HEK293 (cell line): ENCODE measurements around the gene RBM18.

Source experiments
- CTCF ChIA-PET: fragments of 350-600 bp; formaldehyde crosslinking; extraction: SDS; loops from one replicate; lab custom pipeline; 2021; ENCODE audit warnings: antibody characterized with exemption; lab: Yijun Ruan, JAX
- POLR2A ChIA-PET: fragments of 300-600 bp; formaldehyde crosslinking; extraction: SDS; loops from one replicate; lab custom pipeline; 2020; ENCODE audit warnings: antibody characterized with exemption, inconsistent platforms; lab: Yijun Ruan, JAX
- H3K27ac ChIP-seq: fragments of 200-500 bp; sonication (Bioruptor generic); 2 replicates; pipeline ENCODE4 v1.5.1; 2014; ENCODE audit warnings: low read depth, low read length, control low read depth, inconsistent platforms; ENCODE audit errors: extremely low read depth
- H3K36me3 ChIP-seq, 2 experiments: fragments of 200-500 bp in 1 of 2; sonication (Bioruptor generic) in 1 of 2; 1 replicate in 1 of 2; 2 replicates in 1 of 2; pipeline ENCODE4 v1.5.1; 2014 to 2017; ENCODE audit warnings: inconsistent platforms in 2 of 2, low read length in 2 of 2; ENCODE audit not compliant: control insufficient read depth in 2 of 2, insufficient read depth in 1 of 2
- H3K4me1 ChIP-seq: fragments of 200-500 bp; sonication (Bioruptor generic); 2 replicates; pipeline ENCODE4 v1.5.1; 2014; ENCODE audit warnings: mild to moderate bottlenecking, low read length, inconsistent platforms; ENCODE audit not compliant: control insufficient read depth, insufficient read depth
- H3K4me3 ChIP-seq: 2 replicates; pipeline ENCODE4 v1.5.1; 2011; ENCODE audit warnings: low read depth, mild to moderate bottlenecking, control low read depth, low read length, moderate library complexity
- H3K9me3 ChIP-seq: fragments of 200-500 bp; sonication (Bioruptor generic); 2 replicates; pipeline ENCODE4 v1.5.1; 2014; ENCODE audit warnings: low read depth, low read length, inconsistent platforms; ENCODE audit not compliant: control insufficient read depth, insufficient read depth
- GLIS1 ChIP-seq: fragments of 450-650 bp; formaldehyde crosslinking; IDR thresholded peaks from 2 replicates; pipeline ENCODE4 v1.5.1; 2016; ENCODE audit warnings: missing biosample characterization, missing genetic modification characterization
- SP2 ChIP-seq: fragments of 450-650 bp; formaldehyde crosslinking; IDR thresholded peaks from 2 replicates; pipeline ENCODE4 v1.5.1; 2016; ENCODE audit warnings: missing biosample characterization, missing genetic modification characterization
- ZFP3 ChIP-seq: fragments of 450-650 bp; formaldehyde crosslinking; IDR thresholded peaks from 2 replicates; pipeline ENCODE4 v1.5.1; 2016; ENCODE audit warnings: low read depth, missing biosample characterization, missing genetic modification characterization
- ZNF184 ChIP-seq: fragments of 450-650 bp; IDR thresholded peaks from 2 replicates; pipeline ENCODE4 v1.5.1; 2018; ENCODE audit warnings: missing biosample characterization, mild to moderate bottlenecking, missing genetic modification characterization
- ZNF311 ChIP-seq: fragments of 450-650 bp; formaldehyde crosslinking; IDR thresholded peaks from 2 replicates; pipeline ENCODE4 v1.5.1; 2017; ENCODE audit warnings: missing biosample characterization, missing genetic modification characterization, borderline replicate concordance
- ZNF600 ChIP-seq: fragments of 450-650 bp; formaldehyde crosslinking; IDR thresholded peaks from 2 replicates; pipeline ENCODE4 v1.5.1; 2016; ENCODE audit warnings: missing biosample characterization, missing genetic modification characterization
- ZXDB ChIP-seq: fragments of 450-650 bp; formaldehyde crosslinking; IDR thresholded peaks from 2 replicates; pipeline ENCODE4 v1.5.1; 2016; ENCODE audit warnings: missing biosample characterization, missing genetic modification characterization
- TF ChIP-seq, protein P1 (sequence below): fragments of 450-650 bp; formaldehyde crosslinking; IDR thresholded peaks from 2 replicates; pipeline ENCODE4 v1.5.1; 2016; ENCODE audit warnings: missing biosample characterization, missing genetic modification characterization
- TF ChIP-seq, protein P2 (sequence below): fragments of 450-650 bp; formaldehyde crosslinking; IDR thresholded peaks from 2 replicates; pipeline ENCODE4 v1.5.1; 2017; ENCODE audit warnings: missing biosample characterization, missing genetic modification characterization
- TF ChIP-seq, protein P3 (sequence below): fragments of 450-650 bp; formaldehyde crosslinking; conservative IDR thresholded peaks from 2 replicates; pipeline ENCODE4 v1.5.1; 2016; ENCODE audit warnings: low read depth, missing biosample characterization, missing genetic modification characterization
- TF ChIP-seq, protein P4 (sequence below): fragments of 450-650 bp; formaldehyde crosslinking; IDR thresholded peaks from 2 replicates; pipeline ENCODE4 v1.5.1; 2016; ENCODE audit warnings: missing biosample characterization, missing genetic modification characterization
- TF ChIP-seq, protein P5 (sequence below): fragments of 450-650 bp; formaldehyde crosslinking; IDR thresholded peaks from 2 replicates; pipeline ENCODE4 v1.5.1; 2017; ENCODE audit warnings: missing biosample characterization, missing genetic modification characterization
- TF ChIP-seq, protein P6 (sequence below): fragments of 450-650 bp; formaldehyde crosslinking; IDR thresholded peaks from 2 replicates; pipeline ENCODE4 v1.5.1; 2017; ENCODE audit warnings: missing biosample characterization, missing genetic modification characterization

The RBM18 gene

DNA sequence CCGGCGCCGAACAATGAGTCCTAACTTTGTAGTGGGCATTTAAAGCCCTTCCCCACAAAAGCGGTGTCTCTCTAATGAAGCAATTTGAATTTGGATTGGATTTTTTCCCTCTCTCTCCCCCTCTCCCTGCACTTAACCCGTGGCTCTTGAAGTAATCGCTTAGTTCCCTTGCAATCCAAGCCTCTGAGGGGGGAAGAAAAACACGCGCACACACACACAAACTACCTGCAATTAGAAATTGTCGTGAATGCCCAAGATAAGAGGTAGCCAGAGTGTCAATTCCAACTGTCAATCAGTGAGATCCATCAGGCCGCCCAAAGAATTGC, 37.1 kb downstream of the RBM18 start:
- CTCF ChIA-PET: no interaction called here
- H3K4me3 ChIP-seq: no peak overlapping the region
- no peaks in the 10 kb centered on the region for H3K4me1 ChIP-seq
- no peaks in the 10 kb centered on the region for H3K36me3 ChIP-seq
- no peak overlapping the region for H3K27ac ChIP-seq
- POLR2A ChIA-PET: interaction anchor here (1.9 kb wide), 1 partner anchor 13 kb away, joined by 8 read pairs; no protein-coding TSS in a partner anchor
- TF ChIP-seq SP2 (tag by site-specific recombination): no peak
- TF ChIP-seq, protein P1, sequence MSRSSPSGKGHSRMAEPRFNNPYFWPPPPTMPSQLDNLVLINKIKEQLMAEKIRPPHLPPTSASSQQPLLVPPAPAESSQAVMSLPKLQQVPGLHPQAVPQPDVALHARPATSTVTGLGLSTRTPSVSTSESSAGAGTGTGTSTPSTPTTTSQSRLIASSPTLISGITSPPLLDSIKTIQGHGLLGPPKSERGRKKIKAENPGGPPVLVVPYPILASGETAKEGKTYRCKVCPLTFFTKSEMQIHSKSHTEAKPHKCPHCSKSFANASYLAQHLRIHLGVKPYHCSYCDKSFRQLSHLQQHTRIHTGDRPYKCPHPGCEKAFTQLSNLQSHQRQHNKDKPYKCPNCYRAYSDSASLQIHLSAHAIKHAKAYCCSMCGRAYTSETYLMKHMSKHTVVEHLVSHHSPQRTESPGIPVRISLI (tag by site-specific recombination): no peak
- TF ChIP-seq ZFP3: no peak
- TF ChIP-seq, protein P2, sequence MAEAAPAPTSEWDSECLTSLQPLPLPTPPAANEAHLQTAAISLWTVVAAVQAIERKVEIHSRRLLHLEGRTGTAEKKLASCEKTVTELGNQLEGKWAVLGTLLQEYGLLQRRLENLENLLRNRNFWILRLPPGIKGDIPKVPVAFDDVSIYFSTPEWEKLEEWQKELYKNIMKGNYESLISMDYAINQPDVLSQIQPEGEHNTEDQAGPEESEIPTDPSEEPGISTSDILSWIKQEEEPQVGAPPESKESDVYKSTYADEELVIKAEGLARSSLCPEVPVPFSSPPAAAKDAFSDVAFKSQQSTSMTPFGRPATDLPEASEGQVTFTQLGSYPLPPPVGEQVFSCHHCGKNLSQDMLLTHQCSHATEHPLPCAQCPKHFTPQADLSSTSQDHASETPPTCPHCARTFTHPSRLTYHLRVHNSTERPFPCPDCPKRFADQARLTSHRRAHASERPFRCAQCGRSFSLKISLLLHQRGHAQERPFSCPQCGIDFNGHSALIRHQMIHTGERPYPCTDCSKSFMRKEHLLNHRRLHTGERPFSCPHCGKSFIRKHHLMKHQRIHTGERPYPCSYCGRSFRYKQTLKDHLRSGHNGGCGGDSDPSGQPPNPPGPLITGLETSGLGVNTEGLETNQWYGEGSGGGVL: peak; percentile 20; the same call in 1 of the 2 replicates
- TF ChIP-seq ZNF600 (tag by site-specific recombination): no peak
- TF ChIP-seq ZNF184 (tag by site-specific recombination): no peak
- TF ChIP-seq, protein P3, sequence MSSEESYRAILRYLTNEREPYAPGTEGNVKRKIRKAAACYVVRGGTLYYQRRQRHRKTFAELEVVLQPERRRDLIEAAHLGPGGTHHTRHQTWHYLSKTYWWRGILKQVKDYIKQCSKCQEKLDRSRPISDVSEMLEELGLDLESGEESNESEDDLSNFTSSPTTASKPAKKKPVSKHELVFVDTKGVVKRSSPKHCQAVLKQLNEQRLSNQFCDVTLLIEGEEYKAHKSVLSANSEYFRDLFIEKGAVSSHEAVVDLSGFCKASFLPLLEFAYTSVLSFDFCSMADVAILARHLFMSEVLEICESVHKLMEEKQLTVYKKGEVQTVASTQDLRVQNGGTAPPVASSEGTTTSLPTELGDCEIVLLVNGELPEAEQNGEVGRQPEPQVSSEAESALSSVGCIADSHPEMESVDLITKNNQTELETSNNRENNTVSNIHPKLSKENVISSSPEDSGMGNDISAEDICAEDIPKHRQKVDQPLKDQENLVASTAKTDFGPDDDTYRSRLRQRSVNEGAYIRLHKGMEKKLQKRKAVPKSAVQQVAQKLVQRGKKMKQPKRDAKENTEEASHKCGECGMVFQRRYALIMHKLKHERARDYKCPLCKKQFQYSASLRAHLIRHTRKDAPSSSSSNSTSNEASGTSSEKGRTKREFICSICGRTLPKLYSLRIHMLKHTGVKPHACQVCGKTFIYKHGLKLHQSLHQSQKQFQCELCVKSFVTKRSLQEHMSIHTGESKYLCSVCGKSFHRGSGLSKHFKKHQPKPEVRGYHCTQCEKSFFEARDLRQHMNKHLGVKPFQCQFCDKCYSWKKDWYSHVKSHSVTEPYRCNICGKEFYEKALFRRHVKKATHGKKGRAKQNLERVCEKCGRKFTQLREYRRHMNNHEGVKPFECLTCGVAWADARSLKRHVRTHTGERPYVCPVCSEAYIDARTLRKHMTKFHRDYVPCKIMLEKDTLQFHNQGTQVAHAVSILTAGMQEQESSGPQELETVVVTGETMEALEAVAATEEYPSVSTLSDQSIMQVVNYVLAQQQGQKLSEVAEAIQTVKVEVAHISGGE (tag by site-specific recombination): peak; percentile 53
- TF ChIP-seq GLIS1 (tag by site-specific recombination): peak; percentile 82
- TF ChIP-seq, protein P4, sequence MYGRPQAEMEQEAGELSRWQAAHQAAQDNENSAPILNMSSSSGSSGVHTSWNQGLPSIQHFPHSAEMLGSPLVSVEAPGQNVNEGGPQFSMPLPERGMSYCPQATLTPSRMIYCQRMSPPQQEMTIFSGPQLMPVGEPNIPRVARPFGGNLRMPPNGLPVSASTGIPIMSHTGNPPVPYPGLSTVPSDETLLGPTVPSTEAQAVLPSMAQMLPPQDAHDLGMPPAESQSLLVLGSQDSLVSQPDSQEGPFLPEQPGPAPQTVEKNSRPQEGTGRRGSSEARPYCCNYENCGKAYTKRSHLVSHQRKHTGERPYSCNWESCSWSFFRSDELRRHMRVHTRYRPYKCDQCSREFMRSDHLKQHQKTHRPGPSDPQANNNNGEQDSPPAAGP: no peak
- TF ChIP-seq, protein P5, sequence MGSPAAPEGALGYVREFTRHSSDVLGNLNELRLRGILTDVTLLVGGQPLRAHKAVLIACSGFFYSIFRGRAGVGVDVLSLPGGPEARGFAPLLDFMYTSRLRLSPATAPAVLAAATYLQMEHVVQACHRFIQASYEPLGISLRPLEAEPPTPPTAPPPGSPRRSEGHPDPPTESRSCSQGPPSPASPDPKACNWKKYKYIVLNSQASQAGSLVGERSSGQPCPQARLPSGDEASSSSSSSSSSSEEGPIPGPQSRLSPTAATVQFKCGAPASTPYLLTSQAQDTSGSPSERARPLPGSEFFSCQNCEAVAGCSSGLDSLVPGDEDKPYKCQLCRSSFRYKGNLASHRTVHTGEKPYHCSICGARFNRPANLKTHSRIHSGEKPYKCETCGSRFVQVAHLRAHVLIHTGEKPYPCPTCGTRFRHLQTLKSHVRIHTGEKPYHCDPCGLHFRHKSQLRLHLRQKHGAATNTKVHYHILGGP: no peak
- TF ChIP-seq ZXDB (tag by site-specific recombination): no peak
- TF ChIP-seq, protein P6, sequence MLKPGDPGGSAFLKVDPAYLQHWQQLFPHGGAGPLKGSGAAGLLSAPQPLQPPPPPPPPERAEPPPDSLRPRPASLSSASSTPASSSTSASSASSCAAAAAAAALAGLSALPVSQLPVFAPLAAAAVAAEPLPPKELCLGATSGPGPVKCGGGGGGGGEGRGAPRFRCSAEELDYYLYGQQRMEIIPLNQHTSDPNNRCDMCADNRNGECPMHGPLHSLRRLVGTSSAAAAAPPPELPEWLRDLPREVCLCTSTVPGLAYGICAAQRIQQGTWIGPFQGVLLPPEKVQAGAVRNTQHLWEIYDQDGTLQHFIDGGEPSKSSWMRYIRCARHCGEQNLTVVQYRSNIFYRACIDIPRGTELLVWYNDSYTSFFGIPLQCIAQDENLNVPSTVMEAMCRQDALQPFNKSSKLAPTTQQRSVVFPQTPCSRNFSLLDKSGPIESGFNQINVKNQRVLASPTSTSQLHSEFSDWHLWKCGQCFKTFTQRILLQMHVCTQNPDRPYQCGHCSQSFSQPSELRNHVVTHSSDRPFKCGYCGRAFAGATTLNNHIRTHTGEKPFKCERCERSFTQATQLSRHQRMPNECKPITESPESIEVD (tag by site-specific recombination): no peak
- TF ChIP-seq ZNF311 (tag by site-specific recombination): no peak
- H3K9me3 ChIP-seq: no peaks in the 10 kb centered on the region
